SU-DHL-6 (cell line): ENCODE data around the gene GEMIN8.
A peak's percentile ranks its signal among the peaks of the same experiment; 100 is the strongest.

Source experiments
- CTCF ChIP-seq: fragments of 200-600 bp; sonication (generic); IDR thresholded peaks from one replicate; pipeline ENCODE4 v1.5.1; 2017; ENCODE audit warnings: antibody characterized with exemption, mild to moderate bottlenecking, low read length, moderate library complexity; ENCODE audit not compliant: insufficient read depth, poor library complexity, severe bottlenecking
- EZH2phosphoT487 ChIP-seq: fragments of 200-600 bp; sonication (generic), shearing (Covaris generic); conservative IDR thresholded peaks from 2 replicates; pipeline ENCODE4 v1.6.1; 2018; ENCODE audit warnings: mild to moderate bottlenecking, antibody characterized with exemption, low read length, moderate library complexity, mixed read lengths

- TF ChIP-seq CTCF (peak; percentile 24), EZH2phosphoT487 (no peak)
Measured at GRCh38 chrX:14032406-14032805, 2.7 kb upstream of the GEMIN8 start.
